Measurements from ENCODE around the gene MAP1S. TPM values are rescaled to one million over a fixed set of nuclear protein-coding genes. Genes with fewer than 3 reads are reported as not detected.

MAP1S gene, protein sequence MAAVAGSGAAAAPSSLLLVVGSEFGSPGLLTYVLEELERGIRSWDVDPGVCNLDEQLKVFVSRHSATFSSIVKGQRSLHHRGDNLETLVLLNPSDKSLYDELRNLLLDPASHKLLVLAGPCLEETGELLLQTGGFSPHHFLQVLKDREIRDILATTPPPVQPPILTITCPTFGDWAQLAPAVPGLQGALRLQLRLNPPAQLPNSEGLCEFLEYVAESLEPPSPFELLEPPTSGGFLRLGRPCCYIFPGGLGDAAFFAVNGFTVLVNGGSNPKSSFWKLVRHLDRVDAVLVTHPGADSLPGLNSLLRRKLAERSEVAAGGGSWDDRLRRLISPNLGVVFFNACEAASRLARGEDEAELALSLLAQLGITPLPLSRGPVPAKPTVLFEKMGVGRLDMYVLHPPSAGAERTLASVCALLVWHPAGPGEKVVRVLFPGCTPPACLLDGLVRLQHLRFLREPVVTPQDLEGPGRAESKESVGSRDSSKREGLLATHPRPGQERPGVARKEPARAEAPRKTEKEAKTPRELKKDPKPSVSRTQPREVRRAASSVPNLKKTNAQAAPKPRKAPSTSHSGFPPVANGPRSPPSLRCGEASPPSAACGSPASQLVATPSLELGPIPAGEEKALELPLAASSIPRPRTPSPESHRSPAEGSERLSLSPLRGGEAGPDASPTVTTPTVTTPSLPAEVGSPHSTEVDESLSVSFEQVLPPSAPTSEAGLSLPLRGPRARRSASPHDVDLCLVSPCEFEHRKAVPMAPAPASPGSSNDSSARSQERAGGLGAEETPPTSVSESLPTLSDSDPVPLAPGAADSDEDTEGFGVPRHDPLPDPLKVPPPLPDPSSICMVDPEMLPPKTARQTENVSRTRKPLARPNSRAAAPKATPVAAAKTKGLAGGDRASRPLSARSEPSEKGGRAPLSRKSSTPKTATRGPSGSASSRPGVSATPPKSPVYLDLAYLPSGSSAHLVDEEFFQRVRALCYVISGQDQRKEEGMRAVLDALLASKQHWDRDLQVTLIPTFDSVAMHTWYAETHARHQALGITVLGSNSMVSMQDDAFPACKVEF
- polyA plus RNA-seq = 10 to 100 TPM; 11.0 to 27.8 (median 13.9) TPM

DNA sequence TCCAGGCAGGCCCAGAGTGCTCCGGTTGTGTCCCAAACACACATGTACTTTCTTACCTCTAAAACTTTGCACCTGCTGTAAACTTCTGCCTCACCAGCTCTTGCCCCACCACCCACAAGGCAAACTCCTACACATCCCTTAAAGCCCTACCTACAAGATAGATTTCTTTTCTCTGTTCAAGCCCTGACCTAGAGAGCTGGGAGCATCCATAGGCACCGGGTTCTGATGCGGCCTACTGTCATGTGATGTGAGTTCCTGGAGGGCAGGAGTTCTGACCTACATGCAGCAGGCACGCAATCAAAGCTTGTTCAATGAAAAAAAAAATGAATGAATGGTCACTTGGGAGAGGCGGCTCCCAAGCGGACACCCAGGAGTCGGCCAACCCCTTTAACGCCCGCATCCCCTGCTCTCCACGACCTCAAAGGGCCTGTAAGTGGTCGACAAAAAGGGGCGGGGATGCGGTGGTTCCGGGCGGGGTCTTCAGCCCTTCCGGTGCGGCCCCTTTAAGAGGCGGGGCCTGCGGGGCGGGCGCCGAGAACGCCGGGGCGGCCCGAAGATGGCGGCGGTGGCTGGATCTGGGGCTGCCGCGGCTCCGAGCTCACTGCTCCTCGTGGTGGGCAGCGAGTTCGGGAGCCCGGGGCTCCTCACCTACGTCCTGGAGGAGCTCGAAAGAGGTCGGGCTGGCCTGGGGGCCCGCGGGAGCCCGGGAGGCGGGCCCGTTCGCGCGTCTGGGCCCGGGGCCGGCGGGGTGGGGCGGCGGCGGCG lies at the start of gene MAP1S:
MAP1S (plus strand) TSS at position 534 of the 765 bp plus-strand sequence; CDS start at position 557, 23 bp downstream.
- no peak within 1 kb of the TSS for H3K27ac ChIP-seq (ENCODE audit: low read depth, low read length)
- 2% methylated on average over 38 to 53 of the region's 53 CpGs for WGBS, 3 donors

DNA sequence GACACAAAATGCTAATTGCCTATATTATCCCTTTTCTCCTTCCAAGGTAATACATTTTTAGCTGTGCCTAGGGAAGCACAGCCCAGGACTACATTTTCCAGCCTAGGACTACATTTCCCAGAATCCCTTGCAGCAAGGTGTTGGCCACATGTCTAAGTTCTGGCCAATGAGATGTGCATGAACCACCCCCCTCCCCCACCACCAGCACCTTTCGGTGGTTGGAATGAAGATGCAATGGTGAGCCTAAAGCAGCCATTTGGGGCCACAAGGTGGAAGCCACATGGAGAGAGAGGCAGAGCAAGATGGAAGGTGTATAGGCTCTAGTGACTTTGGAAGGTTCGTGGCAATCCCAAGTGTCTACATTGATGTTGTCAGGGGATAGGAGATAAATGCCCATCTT lies 47.4 kb upstream of the MAP1S start:
- H3K27ac ChIP-seq (ENCODE audit: low read depth, low read length) = no peak overlapping the region
- 65 to 83% (median 72%) methylated on average over 2 of the region's 2 CpGs for WGBS, 3 donors

DNA sequence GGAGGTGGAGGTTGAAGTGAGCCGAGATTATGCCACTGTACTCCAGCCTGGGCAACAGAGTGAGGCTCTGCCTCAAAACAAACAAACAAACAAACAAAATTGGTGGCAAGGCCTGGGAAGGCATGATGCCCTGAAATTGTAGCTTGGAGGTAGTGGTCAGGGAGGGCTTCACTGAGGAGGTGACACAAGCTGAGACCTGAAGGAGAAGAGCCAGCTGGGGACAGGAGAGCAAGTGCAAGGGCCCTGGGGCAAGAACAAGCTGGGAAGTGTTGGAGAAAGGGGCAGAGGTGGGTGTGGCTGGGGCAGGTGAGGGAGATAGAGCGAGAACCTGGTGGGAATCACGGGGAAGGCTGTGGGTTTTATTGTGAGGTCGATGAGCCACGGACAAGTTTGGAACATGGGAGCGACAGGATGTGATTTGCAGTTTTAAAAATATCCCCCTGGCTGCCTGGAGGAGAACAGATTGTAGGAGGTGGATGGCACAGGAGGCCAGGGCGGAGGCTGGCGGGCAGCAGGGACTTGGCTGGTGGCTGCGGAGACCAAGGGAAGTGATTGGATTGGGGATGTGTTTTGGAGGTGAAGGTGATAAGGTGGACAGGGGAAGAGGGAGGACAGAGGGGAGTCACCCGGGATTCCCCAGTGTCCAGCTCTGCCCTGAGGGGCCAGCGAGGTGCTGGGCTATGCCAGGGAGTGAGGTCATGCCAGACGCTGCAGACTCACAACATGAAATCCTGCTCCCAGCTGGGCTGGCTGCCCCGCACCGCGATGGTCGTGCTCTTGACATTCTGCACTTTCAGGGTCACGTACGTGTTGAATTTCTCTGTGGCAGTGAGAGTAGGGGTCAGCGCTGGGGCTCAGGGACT lies 45.1 kb upstream of the MAP1S start:
- no peak overlapping the region for H3K27ac ChIP-seq (ENCODE audit: low read depth, low read length)
- 56 to 61% (median 61%) methylated on average over 19 of the region's 19 CpGs for WGBS, 3 donors

DNA sequence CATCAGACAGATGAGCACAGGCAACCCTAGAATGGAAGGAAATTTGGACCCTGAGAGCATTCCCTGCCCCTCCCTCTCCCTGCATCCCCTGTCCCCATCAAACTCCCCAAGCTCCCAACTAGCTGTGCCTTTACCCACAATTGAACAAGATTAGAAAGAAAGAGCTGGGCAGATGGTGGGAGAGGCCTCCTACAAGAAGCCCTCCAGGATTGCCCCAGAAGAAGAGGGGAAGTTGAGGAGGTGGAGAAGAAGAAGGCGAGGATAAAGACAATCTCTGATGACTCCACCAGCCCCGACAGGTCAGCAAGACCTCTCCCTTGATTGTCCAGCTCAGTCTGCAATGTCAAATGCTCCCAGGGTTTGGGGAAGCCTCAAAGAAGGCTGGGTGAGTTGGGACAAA lies 43.0 kb upstream of the MAP1S start:
- 34 to 59% (median 41%) methylated on average over 2 of the region's 2 CpGs for WGBS, 3 donors
- H3K27ac ChIP-seq (ENCODE audit: low read depth, low read length) = no peak overlapping the region

DNA sequence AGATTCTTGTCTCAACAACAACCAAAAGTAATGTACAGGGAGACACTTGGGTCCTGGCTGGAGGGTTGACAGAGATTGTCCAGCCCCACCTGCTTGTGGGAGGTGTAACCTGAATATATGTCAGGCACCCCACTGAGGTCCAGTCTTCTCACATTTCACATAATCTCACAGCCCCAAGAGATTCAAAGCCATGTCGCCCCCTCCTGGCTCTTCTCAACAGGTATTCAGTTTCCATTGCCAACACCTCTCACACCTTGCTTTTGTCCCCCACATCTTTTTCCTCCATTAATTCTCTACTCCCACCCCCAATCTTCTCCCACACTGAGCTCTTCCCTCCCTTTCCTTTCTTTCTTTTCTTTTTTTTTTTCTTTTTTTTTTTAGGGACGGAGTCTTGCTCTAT lies 42.3 kb upstream of the MAP1S start:
- no peak overlapping the region for H3K27ac ChIP-seq (ENCODE audit: low read depth, low read length)
- WGBS, 3 donors = 45 to 75% (median 62%) methylated on average over 2 of the region's 2 CpGs

DNA sequence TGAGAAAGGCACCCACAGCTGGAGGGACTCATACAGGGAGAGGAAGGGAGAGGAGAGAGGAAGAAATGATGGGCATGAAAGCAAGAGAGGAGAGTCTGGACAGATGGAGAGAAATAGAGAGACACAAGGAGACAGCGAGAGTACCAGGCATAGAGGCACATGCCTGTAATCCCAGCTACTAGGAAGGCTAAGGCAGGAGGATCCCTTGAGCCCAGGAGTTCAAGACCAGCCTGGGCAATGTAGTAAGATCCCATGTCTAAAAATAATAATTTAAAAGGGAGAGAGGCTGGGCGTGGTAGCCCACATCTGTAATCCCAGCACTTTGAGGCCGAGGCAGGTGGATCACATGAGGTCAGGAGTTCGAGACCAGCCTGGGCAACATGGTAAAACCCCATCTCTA lies 40.4 kb upstream of the MAP1S start:
- WGBS, 3 donors = 72 to 85% (median 80%) methylated on average over 4 of the region's 4 CpGs
- H3K27ac ChIP-seq (ENCODE audit: low read depth, low read length) = no peak overlapping the region

DNA sequence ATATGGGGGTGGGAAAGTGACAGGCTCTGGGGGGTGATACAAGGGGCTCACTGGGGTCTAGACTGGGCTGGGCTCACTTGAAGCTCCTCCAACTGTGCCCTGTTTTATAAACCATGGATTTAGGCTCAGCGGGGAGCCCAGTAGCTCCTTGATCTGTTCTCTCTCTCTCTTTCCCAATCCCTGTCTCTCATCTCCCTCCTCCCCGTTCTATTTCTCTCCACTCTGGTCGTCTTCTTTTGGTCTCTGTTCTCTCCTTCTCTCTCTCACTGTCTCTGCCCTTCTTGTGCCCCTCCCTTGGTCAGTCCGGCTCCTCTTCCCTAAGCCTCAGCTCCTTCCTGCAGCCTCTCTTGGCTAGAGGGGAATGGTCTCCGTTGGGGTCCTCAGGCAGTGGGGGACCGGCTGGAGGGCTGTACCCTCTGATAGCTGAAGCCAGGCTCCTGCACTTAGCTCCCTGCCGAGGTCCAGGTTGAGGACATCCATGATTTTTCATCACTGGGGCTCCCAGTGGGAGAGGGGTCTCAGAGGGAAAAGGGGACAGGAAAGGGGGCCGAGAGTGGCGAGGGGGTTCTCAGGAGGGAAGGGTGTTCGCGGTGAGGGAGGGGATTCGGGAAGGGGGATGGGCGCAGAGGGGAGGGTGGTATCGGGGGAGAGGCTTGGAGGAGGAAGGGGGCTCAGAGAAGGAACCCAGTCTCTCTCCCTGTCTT lies 39.6 kb upstream of the MAP1S start:
- WGBS, 3 donors = 3 to 10% (median 9%) methylated on average over 10 to 14 of the region's 14 CpGs

DNA sequence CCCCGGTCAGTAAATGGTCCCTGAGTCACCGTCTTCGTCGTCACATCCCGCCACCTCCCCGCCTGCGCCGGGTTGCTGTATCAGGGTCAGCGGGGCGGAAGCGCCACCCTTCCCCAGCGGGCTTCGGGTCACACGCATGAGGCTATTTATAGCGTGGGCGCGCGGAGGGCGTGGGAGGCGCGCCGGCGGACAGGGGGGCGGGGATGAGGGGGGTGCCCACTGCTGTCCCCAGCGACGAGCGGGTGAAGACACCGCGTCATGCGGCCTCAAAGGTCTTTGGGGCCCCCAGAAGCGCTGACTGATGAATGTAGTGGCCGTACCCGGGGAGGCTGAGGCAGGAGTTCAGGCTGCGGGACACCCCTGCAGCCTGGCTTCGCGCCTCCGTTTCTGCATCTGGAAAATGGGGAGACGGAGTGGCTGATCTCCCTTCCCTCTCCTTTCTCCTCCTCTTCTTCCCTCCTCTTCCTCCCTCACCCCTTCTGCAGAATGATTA lies 39.0 kb upstream of the MAP1S start:
- H3K27ac ChIP-seq (ENCODE audit: low read depth, low read length) = no peak overlapping the region
- 2 to 6% (median 4%) methylated on average over 26 to 38 of the region's 38 CpGs for WGBS, 3 donors

More for the DNA sequence above, 39.6 kb upstream of the MAP1S start:
- no peak overlapping the region for H3K27ac ChIP-seq (ENCODE audit: low read depth, low read length)

DNA sequence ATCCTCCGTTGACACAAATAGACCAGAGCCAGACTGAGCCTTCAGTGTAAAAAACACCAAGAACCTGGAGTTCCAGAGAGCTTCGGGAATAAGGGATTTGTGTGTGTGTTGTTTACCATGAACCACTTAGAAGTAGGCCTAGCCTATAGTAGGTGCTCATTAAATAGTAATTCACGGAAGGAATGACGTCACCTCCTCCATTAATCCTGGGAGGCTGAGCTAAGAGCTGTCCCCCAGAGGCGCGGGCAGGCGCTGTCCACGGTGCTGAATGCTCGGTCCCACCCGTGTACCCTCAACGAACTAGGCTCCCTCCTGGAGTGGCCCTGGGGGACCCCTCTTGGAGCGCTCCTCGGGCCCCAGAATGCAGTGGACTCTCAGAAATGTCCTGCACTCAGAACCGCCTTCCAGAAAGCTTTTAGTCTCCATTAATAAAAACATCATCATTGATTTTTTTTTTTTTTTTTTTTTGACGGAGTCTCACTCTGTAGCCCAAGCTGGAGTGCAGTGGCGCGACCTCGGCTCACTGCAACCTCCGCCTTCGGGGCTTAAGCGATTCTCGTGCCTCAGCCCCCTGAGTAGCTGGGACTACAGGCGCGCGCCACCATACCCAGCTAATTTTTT lies 37.7 kb upstream of the MAP1S start:
- WGBS, 3 donors = 51 to 52% (median 52%) methylated on average over 25 of the region's 25 CpGs
- no peak overlapping the region for H3K27ac ChIP-seq (ENCODE audit: low read depth, low read length)

DNA sequence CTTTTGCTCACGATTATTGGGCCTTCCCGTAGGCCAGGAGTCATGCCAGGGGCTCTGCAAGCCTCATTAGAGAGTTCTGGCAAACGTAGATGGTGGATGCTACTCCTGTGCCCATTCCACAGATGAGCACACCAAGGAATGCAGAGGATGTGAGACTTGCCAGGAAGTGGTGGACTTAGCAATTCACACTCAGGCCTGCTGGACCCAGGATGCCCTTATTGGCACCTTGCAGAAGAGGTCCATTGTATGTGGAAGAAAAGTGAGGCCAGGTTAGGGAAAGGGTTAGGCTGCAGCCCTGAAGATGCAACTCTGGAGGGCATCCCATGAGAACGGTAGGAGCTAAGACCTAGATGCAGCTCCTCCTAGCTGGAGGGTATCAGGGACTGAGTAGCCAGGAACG lies 37.0 kb upstream of the MAP1S start:
- H3K27ac ChIP-seq (ENCODE audit: low read depth, low read length) = no peak overlapping the region
- 68 to 79% (median 76%) methylated on average over 5 of the region's 5 CpGs for WGBS, 3 donors

DNA sequence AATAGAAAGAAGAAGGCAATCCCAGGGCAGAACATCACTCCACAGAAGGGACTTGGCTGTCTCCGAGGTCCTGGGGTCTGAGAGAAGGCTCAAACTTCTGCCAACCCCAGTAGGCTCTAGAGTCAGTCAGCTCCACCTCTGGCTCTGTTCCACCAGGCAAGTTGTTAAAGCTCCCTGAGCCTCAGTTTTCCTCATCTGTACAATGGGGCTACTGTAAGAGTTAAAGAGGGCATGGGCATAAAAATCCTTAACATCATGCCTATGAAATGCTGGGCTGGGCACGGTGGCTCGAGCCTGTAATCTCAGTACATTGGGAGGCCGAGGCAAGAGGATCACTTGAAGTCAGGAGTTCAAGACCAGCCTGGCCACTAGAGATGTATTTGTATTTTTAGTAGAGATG lies 36.2 kb upstream of the MAP1S start:
- no peak overlapping the region for H3K27ac ChIP-seq (ENCODE audit: low read depth, low read length)
- 72 to 97% (median 81%) methylated on average over 4 of the region's 4 CpGs for WGBS, 3 donors

DNA sequence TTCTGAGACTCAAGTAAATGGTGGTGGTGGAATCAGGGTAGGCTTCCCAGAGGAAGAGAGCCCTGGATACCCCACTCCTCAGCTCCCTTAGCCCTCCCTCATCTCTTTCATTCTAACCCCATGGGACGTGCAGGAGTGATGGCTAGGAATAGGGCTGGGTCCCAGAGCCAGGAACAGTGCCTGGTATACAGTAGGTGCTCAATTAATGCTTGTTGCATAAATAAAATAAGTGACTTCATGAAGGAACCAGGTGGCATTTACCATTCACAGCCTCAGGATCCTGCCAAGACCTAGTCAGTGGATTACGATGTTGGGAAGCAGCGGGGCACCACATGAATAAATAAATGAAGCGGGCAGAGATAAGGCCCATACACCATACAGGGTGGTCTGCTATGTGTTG lies 35.0 kb upstream of the MAP1S start:
- H3K27ac ChIP-seq (ENCODE audit: low read depth, low read length) = no peak overlapping the region
- 52 to 64% (median 60%) methylated on average over 4 of the region's 4 CpGs for WGBS, 3 donors

DNA sequence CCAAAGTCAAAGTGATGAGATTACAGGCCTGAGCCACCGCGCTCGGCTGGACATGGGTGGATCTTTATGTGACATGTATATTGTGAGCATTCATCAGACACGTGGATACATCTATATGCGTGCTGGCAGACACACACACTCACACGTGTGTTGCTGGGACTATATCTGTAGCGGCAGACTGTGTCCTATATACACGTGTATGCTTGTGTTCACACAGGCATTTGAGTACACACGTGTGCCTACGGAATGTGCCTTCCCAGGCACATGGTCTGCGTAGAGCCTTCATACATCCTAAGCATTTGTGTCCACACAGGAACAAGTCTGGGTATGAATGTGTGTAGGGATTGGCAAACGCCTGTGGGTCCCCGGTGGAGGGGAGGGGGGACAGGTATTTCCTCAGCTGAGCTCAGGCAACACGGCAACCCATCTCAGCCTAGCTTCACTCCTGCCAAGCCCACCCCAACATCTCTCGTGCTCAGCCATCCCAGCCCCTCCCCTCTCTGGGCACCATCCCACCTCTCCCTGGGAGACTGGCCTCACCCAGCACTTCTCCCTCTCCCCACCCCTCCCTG lies 33.7 kb upstream of the MAP1S start:
- 56 to 58% (median 57%) methylated on average over 14 to 15 of the region's 15 CpGs for WGBS, 3 donors

DNA sequence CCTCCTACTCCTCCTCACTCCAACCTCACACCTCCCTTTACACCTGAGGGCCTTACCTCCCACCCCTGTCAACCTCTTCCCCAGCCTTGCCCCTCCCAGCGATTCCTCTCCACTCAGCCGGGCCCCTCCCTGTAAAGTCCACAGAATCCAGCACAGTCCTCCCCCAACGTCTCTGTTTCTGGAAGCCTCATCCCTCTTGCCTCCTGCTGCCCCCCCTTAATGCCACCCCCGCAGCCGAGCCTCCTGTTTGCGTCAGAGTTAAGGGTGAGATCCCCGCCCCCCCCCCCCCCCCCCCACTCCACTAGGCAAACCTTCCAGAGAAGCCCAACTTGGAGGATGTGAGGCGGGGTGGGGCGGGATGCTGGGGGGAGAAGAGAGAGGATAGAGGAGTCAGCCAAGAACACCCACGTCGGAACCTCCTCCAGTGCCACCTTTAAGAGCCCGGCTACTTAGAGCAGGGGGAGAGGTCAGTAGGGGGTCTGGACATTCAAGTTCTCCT lies 33.2 kb upstream of the MAP1S start:
- 0 to 3% (median 3%) methylated on average over 11 to 12 of the region's 12 CpGs for WGBS, 3 donors
- H3K27ac ChIP-seq (ENCODE audit: low read depth, low read length) = no peak overlapping the region

More for the DNA sequence above, 33.7 kb upstream of the MAP1S start:
- H3K27ac ChIP-seq (ENCODE audit: low read depth, low read length) = no peak overlapping the region

DNA sequence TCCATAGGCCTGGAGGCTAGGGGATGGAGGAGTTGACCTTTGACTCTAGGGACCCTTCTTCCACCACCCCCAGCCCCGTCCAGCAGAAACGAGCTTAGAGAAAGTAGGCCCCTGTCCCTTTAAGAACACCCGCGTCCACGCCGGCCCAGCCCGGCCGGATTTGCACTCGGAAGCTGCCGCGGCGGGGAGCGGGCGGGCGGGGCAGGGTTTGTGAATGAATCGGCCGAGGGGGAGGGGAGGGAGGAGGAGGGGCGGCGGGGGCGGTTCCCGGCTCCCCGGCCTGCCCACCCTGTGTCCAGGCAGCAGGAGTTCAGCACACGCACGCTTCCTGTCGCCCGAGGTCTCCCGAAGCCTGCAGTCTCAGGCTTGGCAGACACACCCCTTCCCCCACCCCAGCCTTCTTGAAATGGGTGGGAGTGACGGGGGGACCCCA lies 32.7 kb upstream of the MAP1S start:
- 1 to 2% (median 1%) methylated on average over 20 to 28 of the region's 28 CpGs for WGBS, 3 donors
- no peak overlapping the region for H3K27ac ChIP-seq (ENCODE audit: low read depth, low read length)

Measured in adipose tissue (tissue), 3 donors.